Mesothelial cell of epicardium (in vitro differentiated cells): Measurements from ENCODE around the gene C6orf62. TPM values are rescaled to one million over a fixed set of nuclear protein-coding genes. Genes with fewer than 3 reads are reported as not detected.
"Not testable (repeated sequence)": the region's sequence is repeated elsewhere in the genome, so short reads cannot be mapped to it uniquely, and the experiment has no call there.

Experiments used
- DNase-seq, 2 experiments: peaks; one replicate each; pipeline ENCODE4 v3.0.0; 2021; ENCODE audit warnings: low spot score in 2 of 2; ENCODE audit not compliant: unreplicated experiment in 2 of 2
- H3K27ac Mint-ChIP-seq: 2 replicates; pipeline ENCODE4 v1.8.0; 2021; ENCODE audit warnings: mixed read lengths
- H3K27me3 Mint-ChIP-seq: 2 replicates; pipeline ENCODE4 v1.8.0; 2021; ENCODE audit warnings: low read depth, mixed read lengths
- H3K36me3 Mint-ChIP-seq: 2 replicates; pipeline ENCODE4 v1.8.0; 2021; ENCODE audit warnings: mixed read lengths
- H3K4me1 Mint-ChIP-seq: 2 replicates; pipeline ENCODE4 v1.8.0; 2021; ENCODE audit warnings: mixed read lengths
- H3K4me3 Mint-ChIP-seq: 2 replicates; pipeline ENCODE4 v1.8.0; 2021; ENCODE audit warnings: mild to moderate bottlenecking, moderate library complexity, mixed read lengths
- H3K9me3 Mint-ChIP-seq: 2 replicates; pipeline ENCODE4 v1.8.0; 2021; ENCODE audit warnings: mixed read lengths
- CTCF ChIP-seq: fragments of 200-600 bp; sonication (generic); IDR thresholded peaks from one replicate; pipeline ENCODE4 v1.5.0; 2021; ENCODE audit warnings: antibody characterized with exemption; ENCODE audit not compliant: unreplicated experiment
- total RNA-seq: library from RNA; stranded (reverse); gene quantifications from 3 replicates; pipeline ENCODE4 v1.2.1, GENCODE V29; 2021

The C6orf62 gene
- total RNA-seq, 1 donor from 2014 or later, result 61.9 TPM

- Mint-ChIP-seq H3K27me3 (no peaks in the 10 kb centered on the region), H3K9me3 (no peaks in the 10 kb centered on the region), H3K4me3 (no peak overlapping the region), H3K27ac (no peak overlapping the region), H3K36me3 (no peaks in the 10 kb centered on the region), H3K4me1 (no peaks in the 10 kb centered on the region)
- DNase-seq, result no peak
- TF ChIP-seq CTCF, result no peak
Measured at GRCh38 chr6:24743944-24744335, 25.0 kb upstream of the C6orf62 start.

- TF ChIP-seq CTCF, result no peak
- Mint-ChIP-seq H3K36me3 (no peaks in the 10 kb centered on the region), H3K27me3 (no peaks in the 10 kb centered on the region), H3K4me3 (no peak overlapping the region), H3K4me1 (no peaks in the 10 kb centered on the region), H3K9me3 (no peaks in the 10 kb centered on the region), H3K27ac (no peak overlapping the region)
- DNase-seq, result no peak
Measured at GRCh38 chr6:24743265-24743943, 24.4 kb upstream of the C6orf62 start.

GRCh38 chr6:24742216-24742738 is 23.3 kb upstream of the C6orf62 start:
- Mint-ChIP-seq H3K27ac (no peak overlapping the region), H3K4me3 (no peak overlapping the region), H3K4me1 (no peaks in the 10 kb centered on the region), H3K27me3 (no peaks in the 10 kb centered on the region), H3K36me3 (no peaks in the 10 kb centered on the region), H3K9me3 (no peaks in the 10 kb centered on the region)
- no peak for DNase-seq
- no peak for TF ChIP-seq CTCF

GRCh38 chr6:24740861-24741260 is 21.9 kb upstream of the C6orf62 start:
- Mint-ChIP-seq H3K4me3 (no peak overlapping the region), H3K27me3 (peaks cover 2% of the 10 kb centered on the region), H3K4me1 (no peaks in the 10 kb centered on the region), H3K27ac (no peak overlapping the region), H3K9me3 (no peaks in the 10 kb centered on the region), H3K36me3 (no peaks in the 10 kb centered on the region)
- no peak for TF ChIP-seq CTCF
- no peak for DNase-seq

GRCh38 chr6:24738741-24739140 is 19.8 kb upstream of the C6orf62 start:
- DNase-seq, result no peak
- no peaks in the 10 kb centered on the region for H3K36me3 Mint-ChIP-seq
- TF ChIP-seq CTCF, result no peak

GRCh38 chr6:24734710-24735109 is 15.8 kb upstream of the C6orf62 start:
- not testable (repeated sequence) for H3K27me3 Mint-ChIP-seq, H3K27ac Mint-ChIP-seq, H3K4me3 Mint-ChIP-seq, H3K4me1 Mint-ChIP-seq, H3K36me3 Mint-ChIP-seq, DNase-seq
- peaks cover 21% of the 10 kb centered on the region for H3K9me3 Mint-ChIP-seq

More at GRCh38 chr6:24738741-24739140, 19.8 kb upstream of the C6orf62 start:
- H3K27me3 Mint-ChIP-seq, result peaks cover 2% of the 10 kb centered on the region
- H3K27ac Mint-ChIP-seq, result no peak overlapping the region
- H3K9me3 Mint-ChIP-seq, result no peaks in the 10 kb centered on the region
- H3K4me3 Mint-ChIP-seq, result no peak overlapping the region
- H3K4me1 Mint-ChIP-seq, result no peaks in the 10 kb centered on the region
